HG02571 (cell line): ENCODE data around the gene TACR1.

ENCODE experiments used
- ATAC-seq: cut with Tn5 transposase; IDR thresholded peaks from one replicate; pipeline ENCODE4 v1.9.1; 2021; ENCODE audit warnings: mild to moderate bottlenecking, moderate library complexity; ENCODE audit not compliant: unreplicated experiment

The TACR1 gene

GRCh38 chr2:75025216-75025615, 174.1 kb downstream of the TACR1 start:
- no peak for ATAC-seq

- ATAC-seq: no peak
These were observed 175.5 kb downstream of the TACR1 start for GRCh38 chr2:75023666-75024455.

GRCh38 chr2:75022516-75022915, 176.8 kb downstream of the TACR1 start:
- no peak for ATAC-seq

GRCh38 chr2:75021672-75022071, 177.6 kb downstream of the TACR1 start:
- no peak for ATAC-seq

- ATAC-seq: no peak
These were observed 178.8 kb downstream of the TACR1 start for GRCh38 chr2:75020476-75020875.

- no peak for ATAC-seq
These were observed 179.5 kb downstream of the TACR1 start for GRCh38 chr2:75019790-75020189.

GRCh38 chr2:75018162-75018561, 181.2 kb downstream of the TACR1 start:
- ATAC-seq: no peak

- ATAC-seq: no peak
These were observed 187.2 kb downstream of the TACR1 start for GRCh38 chr2:75012080-75012479.

GRCh38 chr2:75010571-75010970, 188.7 kb downstream of the TACR1 start:
- no peak for ATAC-seq

GRCh38 chr2:75007819-75008218, 191.5 kb downstream of the TACR1 start:
- no peak for ATAC-seq

GRCh38 chr2:75007061-75007460, 192.3 kb downstream of the TACR1 start:
- no peak for ATAC-seq

GRCh38 chr2:75006041-75006440, 193.3 kb downstream of the TACR1 start:
- ATAC-seq: no peak

- ATAC-seq: no peak
These were observed 195.5 kb downstream of the TACR1 start for GRCh38 chr2:75003773-75004172.

GRCh38 chr2:75003276-75003675, 196.0 kb downstream of the TACR1 start:
- no peak for ATAC-seq

- no peak for ATAC-seq
These were observed 197.3 kb downstream of the TACR1 start for GRCh38 chr2:75002007-75002406.

- ATAC-seq: no peak
These were observed 199.9 kb downstream of the TACR1 start for GRCh38 chr2:74999468-74999867.
